HepG2 (cell line): Measurements from ENCODE around the gene ZKSCAN8. TPM values are rescaled to one million over a fixed set of nuclear protein-coding genes. Genes with fewer than 3 reads are reported as not detected.

Experiments used
- HCFC1 ChIP-seq: fragments of 150-350 bp; IDR thresholded peaks from 2 replicates; pipeline ENCODE4 v1.6.1; 2014; ENCODE audit warnings: low read depth, low read length
- HMGXB4 ChIP-seq, 2 experiments: sonication (generic) in 1 of 2; formaldehyde crosslinking in 1 of 2; IDR thresholded peaks; 2 replicates each; pipeline versions ENCODE4 v1.4.0 to v1.6.1; 2018 to 2020; ENCODE audit warnings: missing genetic modification reagents in 2 of 2, borderline replicate concordance in 1 of 2, low read depth in 1 of 2, mild to moderate bottlenecking in 1 of 2, missing biosample characterization in 1 of 2
- MAFK ChIP-seq, 2 experiments: IDR thresholded peaks in 1 of 2; conservative IDR thresholded peaks in 1 of 2; 2 replicates each; pipeline ENCODE4 v1.6.1; 2011; ENCODE audit warnings: improper control_type of control experiment in 2 of 2, low read length in 2 of 2
- RFX5 ChIP-seq: IDR thresholded peaks from 2 replicates; pipeline ENCODE4 v1.6.1; 2011; ENCODE audit warnings: low read depth, low read length, improper control_type of control experiment
- SIX1 ChIP-seq: sonication (generic); formaldehyde crosslinking; IDR thresholded peaks from 2 replicates; pipeline ENCODE4 v1.4.0; 2020; ENCODE audit warnings: missing genetic modification reagents, borderline replicate concordance
- ZNF543 ChIP-seq: sonication (generic); formaldehyde crosslinking; IDR thresholded peaks from 2 replicates; pipeline ENCODE4 v1.4.0; 2020; ENCODE audit warnings: mild to moderate bottlenecking, missing genetic modification reagents
- ZNF773 ChIP-seq: sonication (generic); formaldehyde crosslinking; IDR thresholded peaks from 2 replicates; pipeline ENCODE4 v1.4.0; 2020; ENCODE audit warnings: missing genetic modification reagents, borderline replicate concordance
- polyA plus RNA-seq, 8 experiments: library from polyadenylated mRNA; depleted of rRNA in 3 of 8; stranded (reverse) in 7 of 8; unstranded in 1 of 8; fragments of >200 nt; fragmentation: Illumina TruSeq in 4 of 8; extraction: Trizol in 4 of 8; gene quantifications; 2 replicates each; pipeline versions ENCODE4 v1.2.1 to v1.2.3, GENCODE V29; 2011 to 2016; ENCODE audit warnings: low read depth in 4 of 8, missing spikeins in 1 of 8, mixed read lengths in 1 of 8; ENCODE audit not compliant: insufficient read depth in 1 of 8
- total RNA-seq, 5 experiments: library from RNA; depleted of rRNA; stranded (reverse); fragments of >200 nt; fragmentation: Illumina TruSeq; extraction: Trizol; gene quantifications; 2 replicates each; pipeline ENCODE4 v1.2.3, GENCODE V29; 2016; ENCODE audit warnings: low read depth in 1 of 5
- TF ChIP-seq, protein P1 (sequence below): IDR thresholded peaks from 2 replicates; pipeline ENCODE4 v1.6.1; 2012; ENCODE audit warnings: low read length, improper control_type of control experiment
- TF ChIP-seq, protein P2 (sequence below), 2 experiments: sonication (generic) in 1 of 2; formaldehyde crosslinking in 1 of 2; IDR thresholded peaks; 2 replicates each; pipeline versions ENCODE4 v1.6.1 to v1.9.0; 2014 to 2022; ENCODE audit warnings: antibody characterized with exemption in 1 of 2, borderline replicate concordance in 1 of 2, inconsistent platforms in 1 of 2, low read depth in 1 of 2, missing genetic modification reagents in 1 of 2
- TF ChIP-seq, protein P3 (sequence below), 2 experiments: sonication (generic) in 1 of 2; formaldehyde crosslinking in 1 of 2; IDR thresholded peaks; 2 replicates each; pipeline versions ENCODE4 v1.5.1 to v1.6.1; 2011 to 2020; ENCODE audit warnings: borderline replicate concordance in 1 of 2, low read depth in 1 of 2, low read length in 1 of 2, mild to moderate bottlenecking in 1 of 2, missing genetic modification reagents in 1 of 2, moderate library complexity in 1 of 2

Gene ZKSCAN8
- total and polyA plus RNA-seq, 2 of the 13 experiments (the other 11 are each of a cell fraction or from before 2014, with no cell fraction given), result 12.4 to 20.9 TPM

- TF ChIP-seq, protein P1, sequence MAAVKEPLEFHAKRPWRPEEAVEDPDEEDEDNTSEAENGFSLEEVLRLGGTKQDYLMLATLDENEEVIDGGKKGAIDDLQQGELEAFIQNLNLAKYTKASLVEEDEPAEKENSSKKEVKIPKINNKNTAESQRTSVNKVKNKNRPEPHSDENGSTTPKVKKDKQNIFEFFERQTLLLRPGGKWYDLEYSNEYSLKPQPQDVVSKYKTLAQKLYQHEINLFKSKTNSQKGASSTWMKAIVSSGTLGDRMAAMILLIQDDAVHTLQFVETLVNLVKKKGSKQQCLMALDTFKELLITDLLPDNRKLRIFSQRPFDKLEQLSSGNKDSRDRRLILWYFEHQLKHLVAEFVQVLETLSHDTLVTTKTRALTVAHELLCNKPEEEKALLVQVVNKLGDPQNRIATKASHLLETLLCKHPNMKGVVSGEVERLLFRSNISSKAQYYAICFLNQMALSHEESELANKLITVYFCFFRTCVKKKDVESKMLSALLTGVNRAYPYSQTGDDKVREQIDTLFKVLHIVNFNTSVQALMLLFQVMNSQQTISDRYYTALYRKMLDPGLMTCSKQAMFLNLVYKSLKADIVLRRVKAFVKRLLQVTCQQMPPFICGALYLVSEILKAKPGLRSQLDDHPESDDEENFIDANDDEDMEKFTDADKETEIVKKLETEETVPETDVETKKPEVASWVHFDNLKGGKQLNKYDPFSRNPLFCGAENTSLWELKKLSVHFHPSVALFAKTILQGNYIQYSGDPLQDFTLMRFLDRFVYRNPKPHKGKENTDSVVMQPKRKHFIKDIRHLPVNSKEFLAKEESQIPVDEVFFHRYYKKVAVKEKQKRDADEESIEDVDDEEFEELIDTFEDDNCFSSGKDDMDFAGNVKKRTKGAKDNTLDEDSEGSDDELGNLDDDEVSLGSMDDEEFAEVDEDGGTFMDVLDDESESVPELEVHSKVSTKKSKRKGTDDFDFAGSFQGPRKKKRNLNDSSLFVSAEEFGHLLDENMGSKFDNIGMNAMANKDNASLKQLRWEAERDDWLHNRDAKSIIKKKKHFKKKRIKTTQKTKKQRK, result no peak
- TF ChIP-seq, protein P2, sequence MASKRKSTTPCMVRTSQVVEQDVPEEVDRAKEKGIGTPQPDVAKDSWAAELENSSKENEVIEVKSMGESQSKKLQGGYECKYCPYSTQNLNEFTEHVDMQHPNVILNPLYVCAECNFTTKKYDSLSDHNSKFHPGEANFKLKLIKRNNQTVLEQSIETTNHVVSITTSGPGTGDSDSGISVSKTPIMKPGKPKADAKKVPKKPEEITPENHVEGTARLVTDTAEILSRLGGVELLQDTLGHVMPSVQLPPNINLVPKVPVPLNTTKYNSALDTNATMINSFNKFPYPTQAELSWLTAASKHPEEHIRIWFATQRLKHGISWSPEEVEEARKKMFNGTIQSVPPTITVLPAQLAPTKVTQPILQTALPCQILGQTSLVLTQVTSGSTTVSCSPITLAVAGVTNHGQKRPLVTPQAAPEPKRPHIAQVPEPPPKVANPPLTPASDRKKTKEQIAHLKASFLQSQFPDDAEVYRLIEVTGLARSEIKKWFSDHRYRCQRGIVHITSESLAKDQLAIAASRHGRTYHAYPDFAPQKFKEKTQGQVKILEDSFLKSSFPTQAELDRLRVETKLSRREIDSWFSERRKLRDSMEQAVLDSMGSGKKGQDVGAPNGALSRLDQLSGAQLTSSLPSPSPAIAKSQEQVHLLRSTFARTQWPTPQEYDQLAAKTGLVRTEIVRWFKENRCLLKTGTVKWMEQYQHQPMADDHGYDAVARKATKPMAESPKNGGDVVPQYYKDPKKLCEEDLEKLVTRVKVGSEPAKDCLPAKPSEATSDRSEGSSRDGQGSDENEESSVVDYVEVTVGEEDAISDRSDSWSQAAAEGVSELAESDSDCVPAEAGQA (IDR thresholded peaks at IDR 0.05; ENCODE audit: low read depth), result peak; percentile 84
- TF ChIP-seq, protein P2 (CRISPR knock-in tag; IDR thresholded peaks at IDR 0.05; ENCODE audit: borderline replicate concordance), result peak; percentile 58; the same call in 1 of the 2 replicates
- TF ChIP-seq RFX5 (0 out of 2 replicates have a peak, but pooled peaks have one; percentile 32), HCFC1 (peak; percentile 82), SIX1 (CRISPR knock-in tag) (peak; percentile 46; the same call in 1 of the 2 replicates), MAFK (conservative IDR thresholded peaks at IDR 0.05 in 1 of 2, IDR thresholded peaks at IDR 0.05 in 1 of 2; ENCODE audit: low read length in 2 of 2) (no peak), ZNF543 (CRISPR knock-in tag) (peak; percentile 96), ZNF773 (CRISPR knock-in tag) (peak; percentile 13; the same call in 1 of the 2 replicates), HMGXB4 (CRISPR knock-in tag; IDR thresholded peaks at IDR 0.05; ENCODE audit: borderline replicate concordance in 1 of 2, low read depth in 1 of 2) (peak; percentile 96 to 98)
- TF ChIP-seq, protein P3, sequence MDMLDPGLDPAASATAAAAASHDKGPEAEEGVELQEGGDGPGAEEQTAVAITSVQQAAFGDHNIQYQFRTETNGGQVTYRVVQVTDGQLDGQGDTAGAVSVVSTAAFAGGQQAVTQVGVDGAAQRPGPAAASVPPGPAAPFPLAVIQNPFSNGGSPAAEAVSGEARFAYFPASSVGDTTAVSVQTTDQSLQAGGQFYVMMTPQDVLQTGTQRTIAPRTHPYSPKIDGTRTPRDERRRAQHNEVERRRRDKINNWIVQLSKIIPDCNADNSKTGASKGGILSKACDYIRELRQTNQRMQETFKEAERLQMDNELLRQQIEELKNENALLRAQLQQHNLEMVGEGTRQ (IDR thresholded peaks at IDR 0.05; ENCODE audit: low read depth, low read length), result no peak
- TF ChIP-seq, protein P3 (CRISPR knock-in tag; IDR thresholded peaks at IDR 0.05; ENCODE audit: borderline replicate concordance), result no peak
Observed at GRCh38 chr6:28136585-28137504, 4.8 kb upstream of the ZKSCAN8 start (continued).
